ENCODE measurements around the gene TUBGCP3. TPM values are rescaled to one million over a fixed set of nuclear protein-coding genes. Genes with fewer than 3 reads are reported as not detected.

TUBGCP3 gene
- total and polyA plus RNA-seq, 9 of the 15 experiments (the other 6 are each of a cell fraction or from before 2014, with no cell fraction given) = 3.0 to 24.8 (median 15.2) TPM

DNA sequence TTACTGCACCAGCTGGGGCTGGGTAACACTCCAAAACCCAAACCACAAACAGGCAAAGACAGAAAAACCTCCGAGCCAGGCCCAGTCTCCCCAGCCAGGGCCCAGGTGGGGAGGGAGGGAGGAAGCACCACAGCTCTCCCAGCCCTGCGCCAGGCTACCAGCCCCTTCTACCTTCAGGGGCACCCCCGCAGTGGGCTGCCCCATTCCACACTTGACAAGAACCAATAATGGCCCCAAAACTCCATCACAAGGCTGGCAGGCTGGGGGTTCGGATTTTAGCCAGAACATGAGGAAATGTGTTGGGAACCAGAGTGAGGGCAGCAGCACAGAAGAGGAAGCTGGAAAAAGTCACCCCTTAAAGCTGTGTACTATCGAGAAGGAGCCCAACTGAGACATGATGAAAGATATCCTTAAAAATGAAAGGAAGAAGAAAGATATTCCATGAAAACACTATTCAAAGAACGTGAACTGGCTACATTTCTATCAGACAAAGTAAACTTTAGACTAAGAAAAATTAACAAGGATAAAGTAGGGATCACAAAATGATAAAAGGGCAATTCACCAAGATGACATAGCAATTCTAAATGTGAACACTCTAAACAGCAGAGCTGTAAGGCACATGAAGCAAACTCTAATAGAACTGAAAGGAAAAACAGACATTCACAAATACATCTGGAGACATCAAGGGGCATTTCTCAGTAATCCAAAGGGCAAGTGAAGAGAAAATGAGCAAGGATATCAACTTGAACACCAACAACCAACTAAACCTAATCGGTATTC lies 12.9 kb downstream of the TUBGCP3 start:
- ATAC-seq (peak; percentile 38), FAIRE-seq (no peak)

More for the DNA sequence above, 12.9 kb downstream of the TUBGCP3 start:
- Histone ChIP-seq H4K20me1 (replicated peaks; ENCODE audit: control insufficient read depth, insufficient read depth, low read length) (peaks cover 16% of the 10 kb centered on the region), H2AFZ (ENCODE audit: low read depth, low read length) (no peak overlapping the region), H3K9me1 (ENCODE audit: control insufficient read depth, insufficient read depth, low read length) (peaks cover 2% of the 10 kb centered on the region), H3K4me1 (replicated peaks in 1 of 2; ENCODE audit: control insufficient read depth in 2 of 2, insufficient read depth in 2 of 2, low read length in 2 of 2) (peaks cover 10 to 15% of the 10 kb centered on the region in 2 experiments; a peak in 3 of 5 replicates), H3K4me3 (no peak overlapping the region), H3K27ac (ENCODE audit: extremely low read depth, low read depth, low read length) (0 out of 3 replicates have a peak overlapping the region, but pooled peaks have one; percentile 14), H3K79me2 (ENCODE audit: control insufficient read depth, insufficient read depth, low read length) (peaks cover 88% of the 10 kb centered on the region), H3K9ac (ENCODE audit: insufficient read depth in 1 of 2, low read depth in 2 of 2, low read length in 2 of 2) (0 out of 4 replicates have a peak overlapping the region, but pooled peaks of 1 of the 2 experiments have one; percentile 32), H3K9me3 (replicated peaks; ENCODE audit: control insufficient read depth, insufficient read depth, low read depth, low read length) (no peaks in the 10 kb centered on the region), H3K4me2 (ENCODE audit: insufficient read depth, low read length) (peak overlapping the region; percentile 29; the same call in 1 of the 2 replicates), H3K36me3 (ENCODE audit: control insufficient read depth, insufficient read depth, low read length) (no peaks in the 10 kb centered on the region), H3K27me3 (ENCODE audit: control insufficient read depth in 2 of 2, insufficient read depth in 2 of 2, low read length in 2 of 2) (no peaks in the 10 kb centered on the region)
- CTCF ChIA-PET (ENCODE audit: low intra/inter-chr PET ratio) = no interaction called here
- WGBS (ENCODE audit: insufficient coverage, low coverage, missing lambda C conversion rate) = 38% methylated on average over 5 of the region's 7 CpGs
- TF ChIP-seq MAFG (tag; conservative IDR thresholded peaks at IDR 0.05) = peak; percentile 70
- TF ChIP-seq C11orf30 (IDR thresholded peaks at IDR 0.05; ENCODE audit: low read depth) = peak; percentile 42; the same call in 1 of the 2 replicates
- TF ChIP-seq, protein P1, sequence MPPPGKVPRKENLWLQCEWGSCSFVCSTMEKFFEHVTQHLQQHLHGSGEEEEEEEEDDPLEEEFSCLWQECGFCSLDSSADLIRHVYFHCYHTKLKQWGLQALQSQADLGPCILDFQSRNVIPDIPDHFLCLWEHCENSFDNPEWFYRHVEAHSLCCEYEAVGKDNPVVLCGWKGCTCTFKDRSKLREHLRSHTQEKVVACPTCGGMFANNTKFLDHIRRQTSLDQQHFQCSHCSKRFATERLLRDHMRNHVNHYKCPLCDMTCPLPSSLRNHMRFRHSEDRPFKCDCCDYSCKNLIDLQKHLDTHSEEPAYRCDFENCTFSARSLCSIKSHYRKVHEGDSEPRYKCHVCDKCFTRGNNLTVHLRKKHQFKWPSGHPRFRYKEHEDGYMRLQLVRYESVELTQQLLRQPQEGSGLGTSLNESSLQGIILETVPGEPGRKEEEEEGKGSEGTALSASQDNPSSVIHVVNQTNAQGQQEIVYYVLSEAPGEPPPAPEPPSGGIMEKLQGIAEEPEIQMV (tag; conservative IDR thresholded peaks at IDR 0.05; ENCODE audit: low read depth) = no peak
- TF ChIP-seq, protein P2, sequence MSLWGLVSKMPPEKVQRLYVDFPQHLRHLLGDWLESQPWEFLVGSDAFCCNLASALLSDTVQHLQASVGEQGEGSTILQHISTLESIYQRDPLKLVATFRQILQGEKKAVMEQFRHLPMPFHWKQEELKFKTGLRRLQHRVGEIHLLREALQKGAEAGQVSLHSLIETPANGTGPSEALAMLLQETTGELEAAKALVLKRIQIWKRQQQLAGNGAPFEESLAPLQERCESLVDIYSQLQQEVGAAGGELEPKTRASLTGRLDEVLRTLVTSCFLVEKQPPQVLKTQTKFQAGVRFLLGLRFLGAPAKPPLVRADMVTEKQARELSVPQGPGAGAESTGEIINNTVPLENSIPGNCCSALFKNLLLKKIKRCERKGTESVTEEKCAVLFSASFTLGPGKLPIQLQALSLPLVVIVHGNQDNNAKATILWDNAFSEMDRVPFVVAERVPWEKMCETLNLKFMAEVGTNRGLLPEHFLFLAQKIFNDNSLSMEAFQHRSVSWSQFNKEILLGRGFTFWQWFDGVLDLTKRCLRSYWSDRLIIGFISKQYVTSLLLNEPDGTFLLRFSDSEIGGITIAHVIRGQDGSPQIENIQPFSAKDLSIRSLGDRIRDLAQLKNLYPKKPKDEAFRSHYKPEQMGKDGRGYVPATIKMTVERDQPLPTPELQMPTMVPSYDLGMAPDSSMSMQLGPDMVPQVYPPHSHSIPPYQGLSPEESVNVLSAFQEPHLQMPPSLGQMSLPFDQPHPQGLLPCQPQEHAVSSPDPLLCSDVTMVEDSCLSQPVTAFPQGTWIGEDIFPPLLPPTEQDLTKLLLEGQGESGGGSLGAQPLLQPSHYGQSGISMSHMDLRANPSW (CRISPR knock-in tag; IDR thresholded peaks at IDR 0.05) = no peak
- TF ChIP-seq ZNF316 (IDR thresholded peaks at IDR 0.05) = peak; percentile 61
- peak; percentile 50; the same call in 1 of the 2 replicates for TF ChIP-seq NFE2 (IDR thresholded peaks at IDR 0.05; ENCODE audit: low read depth)
- in situ Hi-C loops (cut with MboI) (no loop called here), intact Hi-C loops (cut with micrococcal nuclease) (no loop called here)
- DNase-seq (ENCODE audit: extremely low read depth in 1 of 4, low spot score in 3 of 4) = no peak
- POLR2A ChIA-PET = interaction anchor here (1.2 kb wide), 1 partner anchor 12 kb away, joined by 3 read pairs; the partner anchor contains the start of gene TUBGCP3
- no TSS peak for BruUV-seq (replicated peaks)
